Measurements from ENCODE around the gene MXRA7.
"Not testable (repeated sequence)": the region's sequence is repeated elsewhere in the genome, so short reads cannot be mapped to it uniquely, and the experiment has no call there.

GRCh38 chr17:76745785-76746184 lies 35.0 kb upstream of the MXRA7 start:
- TF ChIP-seq CTCF, EZH2phosphoT487 (IDR thresholded peaks at IDR 0.05): not testable (repeated sequence)
